Adrenal gland (tissue), 12 donors: Measurements from ENCODE around the gene CLEC4D. TPM values are rescaled to one million over a fixed set of nuclear protein-coding genes. Genes with fewer than 3 reads are reported as not detected.
A peak's percentile ranks its signal among the peaks of the same experiment; 100 is the strongest.
"Not testable (repeated sequence)": the region's sequence is repeated elsewhere in the genome, so short reads cannot be mapped to it uniquely, and the experiment has no call there.

Experiments used
- DNase-seq, 7 donors: peaks; one replicate each; pipeline ENCODE4 v3.0.0-alpha.2; 2019 to 2020
- H3K27ac ChIP-seq, 5 donors: fragments of 200-600 bp; sonication (generic) in 4 of 5; 1 replicate in 3 of 5; 2 replicates in 2 of 5; pipeline versions ENCODE4 v1.5.1 to v1.8.0; 2016 to 2020; ENCODE audit warnings: mild to moderate bottlenecking in 1 of 5
- H3K27me3 ChIP-seq: fragments of 200-600 bp; 2 replicates; pipeline ENCODE4 v1.8.0; 2021
- H3K36me3 ChIP-seq, 2 donors: fragments of 200-600 bp; replicated peaks in 1 of 2; 1 replicate in 1 of 2; 2 replicates in 1 of 2; pipeline versions ENCODE4 v1.5.1 to v1.8.0; 2018 to 2022
- H3K4me1 ChIP-seq, 2 donors: fragments of 200-600 bp; replicated peaks in 1 of 2; 1 replicate in 1 of 2; 2 replicates in 1 of 2; pipeline versions ENCODE4 v1.5.1 to v1.8.0; 2018 to 2021
- H3K4me3 ChIP-seq, 4 donors: fragments of 200-600 bp; sonication (generic) in 3 of 4; one replicate each; pipeline ENCODE4 v1.5.1; 2016 to 2018
- H3K9me3 ChIP-seq, 3 donors: fragments of 200-600 bp; sonication (generic) in 1 of 3; replicated peaks in 1 of 3; 1 replicate in 2 of 3; 2 replicates in 1 of 3; pipeline versions ENCODE4 v1.5.1 to v1.8.0; 2016 to 2021
- CTCF ChIP-seq, 6 experiments: fragments of 450-650 bp in 4 of 6; fragments of 200-600 bp in 2 of 6; sonication (generic) in 1 of 6; IDR thresholded peaks; 1 replicate in 5 of 6; 2 replicates in 1 of 6; pipeline versions ENCODE4 v1.5.1 to v1.8.0; 2016 to 2021; ENCODE audit warnings: antibody characterized with exemption in 6 of 6, mild to moderate bottlenecking in 2 of 6, moderate library complexity in 1 of 6
- POLR2A ChIP-seq, 2 donors: fragments of 450-650 bp; IDR thresholded peaks; one replicate each; pipeline ENCODE4 v1.6.1; 2017; ENCODE audit warnings: antibody characterized with exemption in 2 of 2, mild to moderate bottlenecking in 2 of 2, moderate library complexity in 1 of 2
- WGBS, 4 donors: extraction: QIAGEN DNeasy Blood & Tissue Kit in 2 of 4; methylation state at CpG; one replicate each; pipeline versions ENCODE4 v1.1.5 to v1.1.7; 2013 to 2017; 5-methylcytosine and 5-hydroxymethylcytosine counted together
- intact Hi-C, 2 donors: fragments of 100-400 bp; cut with DNase I; formaldehyde crosslinking; loops; one replicate each; pipeline versions ENCODE4 v1.14.1 to v1.15.0; 2022 to 2023
- polyA plus RNA-seq, 3 donors: library from polyadenylated mRNA; stranded (reverse); fragments of 200-250 nt in 2 of 3; fragments of 350-450 nt in 1 of 3; fragmentation: Illumina TruSeq in 1 of 3; extraction: RNeasy Lipid Tissue Mini Kit (QIAGEN cat#74804) in 1 of 3; gene quantifications; one replicate each; pipeline ENCODE4 v1.2.3, GENCODE V29; 2013 to 2014
- total RNA-seq, 9 donors: library from RNA; depleted of rRNA in 4 of 9; stranded (reverse); fragments of >200 nt in 4 of 9; fragments of 120-200 nt in 1 of 9; fragmentation: NEBNext Ultra II Directional in 1 of 9; extraction: Animal tissue kit (Norgen Biotek cat#: 25700) in 1 of 9; gene quantifications; one replicate each; pipeline versions ENCODE4 v1.1.0 to v1.2.4, GENCODE V29; 2013 to 2023
- donor health status: healthy with polysubstance abuse.
- donor health status: Bipolar disorder and iron deficiency.
- donor health status: DM: yes; HTN: yes; CAD: no.
- donor health status: DM: no; HTN: no; CAD: no.
- donor health status: DM: no; HTN: no; CAD: no.
- donor health status: DM: yes; HTN: yes; CAD: no.

CLEC4D gene
- total and polyA plus RNA-seq, 12 donors, result 0.11 to 0.47 (median 0.19) TPM; not detected in 8

GRCh38 chr12:8493084-8493483 is 20.2 kb upstream of the CLEC4D start:
- intact Hi-C loops, result no loop called here
- Histone ChIP-seq H3K36me3 (no peaks in the 10 kb centered on the region), H3K27me3 (no peaks in the 10 kb centered on the region), H3K27ac (no peak overlapping the region), H3K4me1 (no peaks in the 10 kb centered on the region), H3K9me3 (no peaks in the 10 kb centered on the region), H3K4me3 (no peak overlapping the region)
- peak in 2 of 7 donors; percentile 25 for DNase-seq
- TF ChIP-seq POLR2A (IDR thresholded peaks at IDR 0.05) (no peak), CTCF (IDR thresholded peaks at IDR 0.05) (no peak)
- WGBS, 4 donors, result 31 to 83% (median 47%) methylated on average over 1 to 2 of the region's 2 CpGs

GRCh38 chr12:8495671-8496070 is 17.6 kb upstream of the CLEC4D start:
- H3K36me3 ChIP-seq, H3K4me1 ChIP-seq, H3K4me3 ChIP-seq, H3K9me3 ChIP-seq, DNase-seq, H3K27ac ChIP-seq, intact Hi-C loops, H3K27me3 ChIP-seq: not testable (repeated sequence)
- WGBS, 4 donors, result 78 to 97% (median 82%) methylated on average over 4 of the region's 4 CpGs

- 64 to 71% (median 65%) methylated on average over 5 to 7 of the region's 7 CpGs for WGBS, 4 donors
- H3K27me3 ChIP-seq, H3K36me3 ChIP-seq, H3K4me3 ChIP-seq, H3K27ac ChIP-seq, intact Hi-C loops, DNase-seq, H3K4me1 ChIP-seq, H3K9me3 ChIP-seq: not testable (repeated sequence)
Measured at GRCh38 chr12:8496074-8496473, 17.2 kb upstream of the CLEC4D start.

- no peak for DNase-seq
- intact Hi-C loops, result no loop called here
- no peak overlapping the region for H3K27ac ChIP-seq
- no peak overlapping the region for H3K4me3 ChIP-seq
- no peaks in the 10 kb centered on the region for H3K9me3 ChIP-seq
- no peaks in the 10 kb centered on the region for H3K36me3 ChIP-seq
- H3K27me3 ChIP-seq, result no peaks in the 10 kb centered on the region
- WGBS, 4 donors, result 40 to 60% (median 48%) methylated on average over 4 of the region's 4 CpGs
- peak in 1 of 6 experiments; percentile 2 for TF ChIP-seq CTCF (IDR thresholded peaks at IDR 0.05)
- no peak for TF ChIP-seq POLR2A (IDR thresholded peaks at IDR 0.05)
- no peaks in the 10 kb centered on the region for H3K4me1 ChIP-seq
Measured at GRCh38 chr12:8499616-8500015, 13.7 kb upstream of the CLEC4D start.

GRCh38 chr12:8501720-8502119 is 11.6 kb upstream of the CLEC4D start:
- no peak overlapping the region for H3K27ac ChIP-seq
- no peaks in the 10 kb centered on the region for H3K4me1 ChIP-seq
- H3K4me3 ChIP-seq, result no peak overlapping the region
- no peaks in the 10 kb centered on the region for H3K36me3 ChIP-seq
- intact Hi-C loops, result no loop called here
- H3K27me3 ChIP-seq, result no peaks in the 10 kb centered on the region
- TF ChIP-seq POLR2A (IDR thresholded peaks at IDR 0.05), result no peak
- no peaks in the 10 kb centered on the region for H3K9me3 ChIP-seq
- WGBS, 4 donors, result 64 to 69% (median 67%) methylated on average over 3 of the region's 3 CpGs
- DNase-seq, result no peak

GRCh38 chr12:8504351-8504750 is 9.0 kb upstream of the CLEC4D start:
- Histone ChIP-seq H3K9me3 (no peaks in the 10 kb centered on the region), H3K4me3 (no peak overlapping the region), H3K27me3 (no peaks in the 10 kb centered on the region), H3K27ac (no peak overlapping the region), H3K36me3 (no peaks in the 10 kb centered on the region), H3K4me1 (no peaks in the 10 kb centered on the region)
- no peak for TF ChIP-seq POLR2A (IDR thresholded peaks at IDR 0.05)
- DNase-seq, result no peak
- intact Hi-C loops, result no loop called here
- 53 to 84% (median 66%) methylated on average over 1 of the region's 1 CpG for WGBS, 4 donors
